Endothelial cell of hepatic sinusoid (primary cell): Measurements from ENCODE around the gene ADAM11.
"Not testable (repeated sequence)": the region's sequence is repeated elsewhere in the genome, so short reads cannot be mapped to it uniquely, and the experiment has no call there.

Experiments
- in situ Hi-C: cut with HindIII; loops from 2 replicates; pipeline ENCODE4 v1.10.0; 2017; ENCODE audit warnings: low sequenced_read_pairs

ADAM11 gene

GRCh38 chr17:44793885-44794842, 35.4 kb downstream of the ADAM11 start:
- in situ Hi-C loops = no loop called here

GRCh38 chr17:44794851-44795413, 36.1 kb downstream of the ADAM11 start:
- in situ Hi-C loops = no loop called here

GRCh38 chr17:44795421-44795820, 36.6 kb downstream of the ADAM11 start:
- in situ Hi-C loops = no loop called here

GRCh38 chr17:44795928-44796327, 37.1 kb downstream of the ADAM11 start:
- in situ Hi-C loops = no loop called here

GRCh38 chr17:44796731-44797130, 37.9 kb downstream of the ADAM11 start:
- in situ Hi-C loops = no loop called here

GRCh38 chr17:44797802-44798201, 39.0 kb downstream of the ADAM11 start:
- in situ Hi-C loops = no loop called here

GRCh38 chr17:44798356-44798755, 39.6 kb downstream of the ADAM11 start:
- in situ Hi-C loops = no loop called here

GRCh38 chr17:44801880-44802279, 43.1 kb downstream of the ADAM11 start:
- in situ Hi-C loops = no loop called here

GRCh38 chr17:44804302-44805089, 45.7 kb downstream of the ADAM11 start:
- in situ Hi-C loops = no loop called here

- in situ Hi-C loops = no loop called here
These were observed 48.5 kb downstream of the ADAM11 start for GRCh38 chr17:44807093-44807816.

- in situ Hi-C loops = no loop called here
These were observed 49.0 kb downstream of the ADAM11 start for GRCh38 chr17:44807817-44808155.

- in situ Hi-C loops = no loop called here
These were observed 49.4 kb downstream of the ADAM11 start for GRCh38 chr17:44808156-44808555.

GRCh38 chr17:44808656-44809388, 50.0 kb downstream of the ADAM11 start:
- in situ Hi-C loops = not testable (repeated sequence)

GRCh38 chr17:44812263-44812662, 53.5 kb downstream of the ADAM11 start:
- in situ Hi-C loops = no loop called here

GRCh38 chr17:44818508-44818907, 59.7 kb downstream of the ADAM11 start:
- in situ Hi-C loops = not testable (repeated sequence)

- in situ Hi-C loops = no loop called here
These were observed 61.9 kb downstream of the ADAM11 start for GRCh38 chr17:44820631-44821212.

- in situ Hi-C loops = not testable (repeated sequence)
These were observed 66.4 kb downstream of the ADAM11 start for GRCh38 chr17:44825236-44825635.

- in situ Hi-C loops = no loop called here
These were observed 67.5 kb downstream of the ADAM11 start for GRCh38 chr17:44826123-44826790.

GRCh38 chr17:44827863-44828262, 69.1 kb downstream of the ADAM11 start:
- in situ Hi-C loops = no loop called here
